Heart right ventricle (tissue), 16 donors: Measurements from ENCODE around the gene SSTR5. TPM values are rescaled to one million over a fixed set of nuclear protein-coding genes. Genes with fewer than 3 reads are reported as not detected.

ENCODE experiments used
- ATAC-seq, 8 donors: fragments of 200-7000 bp; cut with Tn5 transposase; one replicate each; pipeline ENCODE4 v1.9.1; 2020; ENCODE audit warnings: mild to moderate bottlenecking in 8 of 8, moderate library complexity in 8 of 8, moderate number of reproducible peaks in 1 of 8
- DNase-seq, 2 donors: peaks; one replicate each; pipeline ENCODE4 v3.0.0-alpha.2; 2020
- H3K27ac ChIP-seq, 10 donors: fragments of 200-600 bp; sonication (generic) in 2 of 10; one replicate each; pipeline versions ENCODE4 v1.5.0 to v1.8.0; 2020 to 2022; ENCODE audit warnings: mild to moderate bottlenecking in 3 of 10
- H3K27me3 ChIP-seq, 7 donors: fragments of 200-600 bp; one replicate each; pipeline ENCODE4 v1.8.0; 2021 to 2022; ENCODE audit warnings: mild to moderate bottlenecking in 2 of 7
- H3K36me3 ChIP-seq, 9 donors: fragments of 200-600 bp; sonication (generic) in 1 of 9; one replicate each; pipeline versions ENCODE4 v1.5.0 to v1.8.0; 2020 to 2022; ENCODE audit warnings: mild to moderate bottlenecking in 2 of 9
- H3K4me1 ChIP-seq, 9 donors: fragments of 200-600 bp; sonication (generic) in 1 of 9; one replicate each; pipeline versions ENCODE4 v1.5.0 to v1.8.0; 2020 to 2022; ENCODE audit warnings: mild to moderate bottlenecking in 4 of 9
- H3K4me3 ChIP-seq, 10 donors: fragments of 200-600 bp; sonication (generic) in 2 of 10; one replicate each; pipeline versions ENCODE4 v1.5.0 to v1.8.0; 2020 to 2022; ENCODE audit warnings: mild to moderate bottlenecking in 7 of 10, moderate library complexity in 2 of 10
- H3K9me3 ChIP-seq, 11 donors: fragments of 200-600 bp in 10 of 11; sonication (generic) in 2 of 11; one replicate each; pipeline versions ENCODE4 v1.5.0 to v1.8.0; 2013 to 2022; ENCODE audit warnings: mild to moderate bottlenecking in 2 of 11, control low read depth in 1 of 11, moderate library complexity in 1 of 11
- WGBS, 2 donors: extraction: QIAGEN DNeasy Blood & Tissue Kit; methylation state at CpG; one replicate each; pipeline ENCODE4 v1.1.7; 2013; ENCODE audit warnings: inconsistent platforms in 1 of 2; 5-methylcytosine and 5-hydroxymethylcytosine counted together
- intact Hi-C, 10 donors: fragments of 100-400 bp; cut with DNase I; formaldehyde crosslinking; loops; one replicate each; pipeline versions ENCODE4 v1.11.1 to v1.14.2; 2022
- polyA plus RNA-seq, 2 donors: library from polyadenylated mRNA; stranded (reverse); fragments of 200-250 nt; gene quantifications; one replicate each; pipeline ENCODE4 v1.2.3, GENCODE V29; 2013
- total RNA-seq, 10 donors: library from RNA; stranded (reverse); fragmentation: NEBNext Ultra II Directional in 3 of 10; extraction: Animal tissue kit (Norgen Biotek cat#: 25700) in 3 of 10; gene quantifications; one replicate each; pipeline versions ENCODE4 v1.2.1 to v1.2.4, GENCODE V29; 2021 to 2023
- TF ChIP-seq, protein P1 (sequence below), 9 donors: fragments of 200-600 bp; sonication (generic) in 2 of 9; IDR thresholded peaks; one replicate each; pipeline versions ENCODE4 v1.5.0 to v1.8.0; 2021 to 2022; ENCODE audit warnings: antibody characterized with exemption in 9 of 9, mild to moderate bottlenecking in 5 of 9, moderate library complexity in 1 of 9
- donor health status: Arrhythmogenic right ventricular cardiomyopathy.
- donor health status: ischemic (EF 13 %, LVEDD 7.1; RV severe dilation, severe dysfunction).
- donor health status: healthy with polysubstance abuse.
- donor health status: DM: no; HTN: yes; CAD: no.
- donor health status: DM: no; HTN: no; CAD: no.
- donor health status: ischemic (EF 25% LVEDD 6.9; RV normal size, moderate dysfunction).
- donor health status: ischemic (EF 25% LVEDD 5.7; RV mildly dilated, moderate dysfunction).
- donor health status: healthy.
- donor health status: DM: yes; HTN: yes; CAD: no.
- donor health status: Ischemic cardiomyopathy.
- donor health status: ischemic (EF 35%, LVEDD 5.7; RV mildly dilated, moderate dysfunction).
- donor health status: nonischemic (EF 11% LVEDD 7.7; RV severe dilation, severe dysfunction).
- donor health status: DM: yes; HTN: yes; CAD: no.
- donor health status: PGD.
- donor health status: ischemic (EF 29% LVEDD 5.4; RV normal size, mild dysfunction).
- donor health status: nonischemic (EF 23%, LVEDD 6.1; RV moderate dilation, normal function).

The SSTR5 gene
- total and polyA plus RNA-seq, 12 donors: 0.39 to 32.0 (median 5.4) TPM

DNA sequence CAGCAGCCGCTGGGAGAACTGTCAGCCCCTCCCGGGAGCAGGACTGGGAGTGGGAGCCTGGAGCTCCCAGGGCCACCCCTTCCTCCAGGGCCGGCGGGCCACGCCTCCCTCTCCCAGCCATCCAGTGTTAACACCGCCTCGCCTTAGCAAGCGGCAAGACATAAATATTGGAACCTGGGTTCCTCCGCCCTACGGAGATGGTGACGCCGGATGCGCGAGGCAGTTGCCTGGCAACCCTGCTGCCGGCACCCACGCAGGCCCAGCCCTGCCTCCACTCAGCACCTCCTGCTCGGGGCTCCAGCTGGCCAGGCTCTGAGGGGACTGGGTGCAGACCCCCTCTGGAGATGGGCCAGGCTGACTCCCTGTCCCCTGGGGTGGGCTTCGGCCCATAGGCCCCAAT lies 52.9 kb downstream of the SSTR5 start:
- Histone ChIP-seq H3K36me3 (no peaks in the 10 kb centered on the region), H3K4me3 (no peak overlapping the region), H3K27ac (no peak overlapping the region), H3K4me1 (no peaks in the 10 kb centered on the region), H3K9me3 (no peaks in the 10 kb centered on the region), H3K27me3 (peaks cover 0 to 64% (median 45%) of the 10 kb centered on the region in 7 donors)
- TF ChIP-seq, protein P1, sequence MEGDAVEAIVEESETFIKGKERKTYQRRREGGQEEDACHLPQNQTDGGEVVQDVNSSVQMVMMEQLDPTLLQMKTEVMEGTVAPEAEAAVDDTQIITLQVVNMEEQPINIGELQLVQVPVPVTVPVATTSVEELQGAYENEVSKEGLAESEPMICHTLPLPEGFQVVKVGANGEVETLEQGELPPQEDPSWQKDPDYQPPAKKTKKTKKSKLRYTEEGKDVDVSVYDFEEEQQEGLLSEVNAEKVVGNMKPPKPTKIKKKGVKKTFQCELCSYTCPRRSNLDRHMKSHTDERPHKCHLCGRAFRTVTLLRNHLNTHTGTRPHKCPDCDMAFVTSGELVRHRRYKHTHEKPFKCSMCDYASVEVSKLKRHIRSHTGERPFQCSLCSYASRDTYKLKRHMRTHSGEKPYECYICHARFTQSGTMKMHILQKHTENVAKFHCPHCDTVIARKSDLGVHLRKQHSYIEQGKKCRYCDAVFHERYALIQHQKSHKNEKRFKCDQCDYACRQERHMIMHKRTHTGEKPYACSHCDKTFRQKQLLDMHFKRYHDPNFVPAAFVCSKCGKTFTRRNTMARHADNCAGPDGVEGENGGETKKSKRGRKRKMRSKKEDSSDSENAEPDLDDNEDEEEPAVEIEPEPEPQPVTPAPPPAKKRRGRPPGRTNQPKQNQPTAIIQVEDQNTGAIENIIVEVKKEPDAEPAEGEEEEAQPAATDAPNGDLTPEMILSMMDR (IDR thresholded peaks at IDR 0.05): no peak
- peak in 2 of 8 donors; percentile 26 to 43 for ATAC-seq
- intact Hi-C loops: loop anchor here in 1 of 10 donors (5.0 kb wide), 1 partner anchor 818 kb away; no protein-coding TSS in a partner anchor
- 21 to 32% methylated on average over 18 of the region's 18 CpGs for WGBS, 2 donors
- DNase-seq: no peak

DNA sequence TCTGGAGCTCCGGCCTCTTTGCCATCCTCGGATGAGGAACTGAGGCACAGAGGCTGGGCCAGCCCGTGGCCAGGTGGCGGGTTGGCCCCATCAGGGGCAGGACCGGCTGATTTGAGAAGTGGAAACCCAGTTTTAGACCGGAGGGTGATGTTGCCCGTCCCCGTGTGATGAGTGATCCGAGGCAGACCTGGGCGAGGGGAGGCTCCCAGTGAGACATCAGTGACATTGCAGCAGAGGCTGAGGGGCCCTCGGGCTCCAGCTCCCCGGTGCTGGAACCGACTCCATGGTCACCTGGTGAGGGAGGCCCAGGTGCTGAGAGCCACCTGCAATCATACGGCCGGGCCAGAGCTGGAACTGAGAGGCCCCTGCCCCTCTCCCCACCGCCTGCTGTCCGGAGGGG lies 53.5 kb downstream of the SSTR5 start:
- ATAC-seq (no peak), DNase-seq (no peak)
- Histone ChIP-seq H3K27me3 (peaks cover 0 to 58% (median 41%) of the 10 kb centered on the region in 7 donors), H3K4me1 (no peaks in the 10 kb centered on the region), H3K27ac (no peak overlapping the region), H3K9me3 (no peaks in the 10 kb centered on the region), H3K36me3 (no peaks in the 10 kb centered on the region), H3K4me3 (no peak overlapping the region)
- intact Hi-C loops: loop anchor here in 1 of 10 donors (5.0 kb wide), 1 partner anchor 819 kb away; no protein-coding TSS in a partner anchor
- WGBS, 2 donors: 42 to 49% methylated on average over 17 of the region's 17 CpGs
- TF ChIP-seq, protein P1 (IDR thresholded peaks at IDR 0.05): no peak

DNA sequence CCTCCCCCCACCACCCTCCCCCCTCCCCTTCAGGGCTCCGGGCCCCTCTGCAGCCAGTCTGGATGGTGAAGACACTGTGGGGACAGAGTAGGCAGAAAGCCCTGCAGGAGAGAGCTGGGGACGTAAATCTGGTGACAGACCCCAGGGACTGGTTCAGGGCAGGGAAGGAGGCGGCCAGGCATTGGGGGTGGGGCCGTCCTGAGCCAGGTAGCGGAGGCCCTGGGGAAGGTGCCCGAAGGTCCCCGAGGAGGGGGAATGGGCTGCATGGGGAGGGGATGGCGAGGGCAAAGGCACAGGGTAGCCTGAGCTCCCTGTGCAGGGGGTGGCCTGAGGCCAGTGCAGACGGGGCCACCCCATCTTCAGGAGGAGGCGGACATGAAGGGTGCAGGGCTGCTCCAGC lies 54.0 kb downstream of the SSTR5 start:
- Histone ChIP-seq H3K9me3 (no peaks in the 10 kb centered on the region), H3K4me3 (no peak overlapping the region), H3K27me3 (peaks cover 0 to 56% (median 37%) of the 10 kb centered on the region in 7 donors), H3K36me3 (no peaks in the 10 kb centered on the region), H3K4me1 (no peaks in the 10 kb centered on the region), H3K27ac (no peak overlapping the region)
- 38 to 40% methylated on average over 7 to 10 of the region's 10 CpGs for WGBS, 2 donors
- TF ChIP-seq, protein P1 (IDR thresholded peaks at IDR 0.05): no peak
- intact Hi-C loops: loop anchor here in 1 of 10 donors (5.0 kb wide), 1 partner anchor 819 kb away; no protein-coding TSS in a partner anchor
- DNase-seq: no peak
- ATAC-seq: no peak

DNA sequence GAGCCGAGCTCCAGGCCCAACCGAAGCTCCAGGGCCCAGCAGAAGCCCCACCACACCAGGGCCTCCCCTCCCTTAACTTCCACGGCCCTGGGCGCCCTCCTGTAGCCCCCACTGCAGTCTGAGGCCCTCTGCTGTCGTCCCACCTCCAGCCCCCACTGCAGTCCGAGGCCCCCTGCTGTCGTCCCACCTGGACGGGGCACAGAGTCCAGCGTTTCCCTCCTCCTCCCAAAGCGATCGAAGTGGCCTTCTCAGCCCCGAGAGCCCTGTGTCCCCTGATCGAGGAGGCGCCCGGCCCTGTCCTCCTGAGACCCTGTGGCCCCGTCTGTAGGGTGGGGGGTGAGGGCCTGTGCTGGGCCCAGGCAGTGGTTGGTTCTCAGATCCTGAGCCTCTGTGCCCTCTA lies 54.6 kb downstream of the SSTR5 start:
- H3K4me1 ChIP-seq: no peaks in the 10 kb centered on the region
- no peak overlapping the region for H3K4me3 ChIP-seq
- ATAC-seq (no peak), DNase-seq (no peak)
- 45 to 51% methylated on average over 11 to 16 of the region's 16 CpGs for WGBS, 2 donors
- TF ChIP-seq, protein P1 (IDR thresholded peaks at IDR 0.05): no peak
- H3K9me3 ChIP-seq: no peaks in the 10 kb centered on the region
- peaks cover 0 to 53% (median 34%) of the 10 kb centered on the region in 7 donors for H3K27me3 ChIP-seq
- H3K27ac ChIP-seq: no peak overlapping the region
- intact Hi-C loops: loop anchor here in 1 of 10 donors (5.0 kb wide), 1 partner anchor 820 kb away; no protein-coding TSS in a partner anchor
- no peaks in the 10 kb centered on the region for H3K36me3 ChIP-seq
